ENCODE data around the gene MOB2. TPM values are rescaled to one million over a fixed set of nuclear protein-coding genes. Genes with fewer than 3 reads are reported as not detected.
A peak's percentile ranks its signal among the peaks of the same experiment; 100 is the strongest.

The MOB2 gene
- total RNA-seq, 1 donor from 2014 or later, result 49.5 TPM

DNA sequence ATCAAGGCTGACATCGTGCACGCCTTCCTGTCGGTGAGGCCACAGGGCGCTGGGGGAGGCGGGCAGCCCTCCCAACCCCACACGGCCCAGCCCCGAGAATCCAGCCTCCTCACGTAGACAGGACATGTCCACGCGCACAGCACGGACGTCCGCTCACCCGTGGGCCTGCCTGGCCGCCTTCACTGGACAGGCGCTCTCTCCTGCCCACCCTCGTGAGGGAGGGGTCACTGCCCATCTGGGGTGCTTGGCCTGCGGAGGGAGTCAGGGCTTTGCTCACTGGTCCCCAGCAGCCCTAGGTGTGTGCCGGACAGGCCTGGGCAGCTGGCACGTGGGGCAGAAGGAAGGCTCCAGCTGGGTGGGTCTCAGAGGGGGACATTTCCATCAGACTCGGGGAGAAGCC is 32.0 kb downstream of the MOB2 start:
- intact Hi-C loops (cut with micrococcal nuclease), result no loop called here
- TF ChIP-seq, protein P1, sequence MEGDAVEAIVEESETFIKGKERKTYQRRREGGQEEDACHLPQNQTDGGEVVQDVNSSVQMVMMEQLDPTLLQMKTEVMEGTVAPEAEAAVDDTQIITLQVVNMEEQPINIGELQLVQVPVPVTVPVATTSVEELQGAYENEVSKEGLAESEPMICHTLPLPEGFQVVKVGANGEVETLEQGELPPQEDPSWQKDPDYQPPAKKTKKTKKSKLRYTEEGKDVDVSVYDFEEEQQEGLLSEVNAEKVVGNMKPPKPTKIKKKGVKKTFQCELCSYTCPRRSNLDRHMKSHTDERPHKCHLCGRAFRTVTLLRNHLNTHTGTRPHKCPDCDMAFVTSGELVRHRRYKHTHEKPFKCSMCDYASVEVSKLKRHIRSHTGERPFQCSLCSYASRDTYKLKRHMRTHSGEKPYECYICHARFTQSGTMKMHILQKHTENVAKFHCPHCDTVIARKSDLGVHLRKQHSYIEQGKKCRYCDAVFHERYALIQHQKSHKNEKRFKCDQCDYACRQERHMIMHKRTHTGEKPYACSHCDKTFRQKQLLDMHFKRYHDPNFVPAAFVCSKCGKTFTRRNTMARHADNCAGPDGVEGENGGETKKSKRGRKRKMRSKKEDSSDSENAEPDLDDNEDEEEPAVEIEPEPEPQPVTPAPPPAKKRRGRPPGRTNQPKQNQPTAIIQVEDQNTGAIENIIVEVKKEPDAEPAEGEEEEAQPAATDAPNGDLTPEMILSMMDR (IDR thresholded peaks at IDR 0.05; ENCODE audit: borderline replicate concordance), result no peak
- DNase-seq, result no peak
- Histone ChIP-seq H3K36me3 (no peaks in the 10 kb centered on the region), H3K27me3 (ENCODE audit: low read depth) (peaks cover 24% of the 10 kb centered on the region), H3K9me3 (replicated peaks) (no peaks in the 10 kb centered on the region), H3K4me1 (peaks cover 27% of the 10 kb centered on the region), H3K27ac (replicated peaks) (no peak overlapping the region), H3K4me3 (no peak overlapping the region)

DNA sequence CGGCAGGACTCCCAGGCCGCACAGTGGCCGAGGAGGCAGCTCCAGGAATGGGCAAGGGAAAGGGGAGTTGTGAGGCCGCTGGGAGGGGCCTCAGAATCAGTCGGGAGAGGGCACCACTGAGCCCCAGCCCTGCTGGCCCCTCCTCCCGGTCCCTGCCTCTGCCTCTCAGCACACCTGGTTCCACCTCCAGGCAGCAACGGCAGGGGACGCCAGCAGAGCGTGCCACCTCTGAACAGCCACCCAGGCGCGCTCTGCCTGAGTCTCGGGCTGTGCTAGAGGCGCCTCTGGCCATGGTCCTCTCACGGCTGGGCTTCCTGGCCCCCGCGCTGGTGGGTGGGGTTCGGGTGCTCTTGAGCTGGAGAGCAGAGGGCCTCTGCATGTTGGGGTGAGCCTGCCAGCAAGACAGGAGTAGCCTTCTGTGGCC is 33.0 kb downstream of the MOB2 start:
- peaks cover 33% of the 10 kb centered on the region for H3K27me3 ChIP-seq (ENCODE audit: low read depth)
- no peaks in the 10 kb centered on the region for H3K9me3 ChIP-seq (replicated peaks)
- DNase-seq, result no peak
- H3K27ac ChIP-seq (replicated peaks), result no peak overlapping the region
- H3K36me3 ChIP-seq, result no peaks in the 10 kb centered on the region
- peaks cover 19% of the 10 kb centered on the region for H3K4me1 ChIP-seq
- TF ChIP-seq, protein P1 (IDR thresholded peaks at IDR 0.05; ENCODE audit: borderline replicate concordance), result peak; percentile 55
- intact Hi-C loops (cut with micrococcal nuclease), result no loop called here
- H3K4me3 ChIP-seq, result no peak overlapping the region

DNA sequence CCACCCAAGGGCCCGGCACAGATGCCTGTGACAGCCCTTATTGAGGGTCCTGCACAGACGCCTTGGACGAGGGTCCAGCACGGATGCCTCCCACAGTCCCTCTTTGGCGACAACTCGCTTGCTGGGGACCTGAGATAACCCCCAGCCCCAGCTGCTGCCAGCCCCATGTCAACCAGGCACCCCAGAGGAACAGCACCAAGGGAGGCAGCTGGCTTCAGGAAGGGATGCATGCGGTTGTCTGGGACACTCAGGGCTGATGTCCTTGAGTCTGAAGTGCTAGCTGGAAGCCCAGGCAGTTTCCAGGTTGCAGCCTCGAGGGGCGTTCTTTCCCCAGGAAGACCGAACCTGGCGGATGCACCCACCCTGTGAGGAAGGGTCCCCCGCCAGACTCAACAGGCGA is 33.8 kb downstream of the MOB2 start:
- H3K36me3 ChIP-seq, result no peaks in the 10 kb centered on the region
- peaks cover 42% of the 10 kb centered on the region for H3K27me3 ChIP-seq (ENCODE audit: low read depth)
- TF ChIP-seq, protein P1 (IDR thresholded peaks at IDR 0.05; ENCODE audit: borderline replicate concordance), result no peak
- DNase-seq, result no peak
- no peak overlapping the region for H3K27ac ChIP-seq (replicated peaks)
- no peaks in the 10 kb centered on the region for H3K9me3 ChIP-seq (replicated peaks)
- intact Hi-C loops (cut with micrococcal nuclease), result no loop called here
- H3K4me1 ChIP-seq, result peaks cover 12% of the 10 kb centered on the region
- H3K4me3 ChIP-seq, result no peak overlapping the region

DNA sequence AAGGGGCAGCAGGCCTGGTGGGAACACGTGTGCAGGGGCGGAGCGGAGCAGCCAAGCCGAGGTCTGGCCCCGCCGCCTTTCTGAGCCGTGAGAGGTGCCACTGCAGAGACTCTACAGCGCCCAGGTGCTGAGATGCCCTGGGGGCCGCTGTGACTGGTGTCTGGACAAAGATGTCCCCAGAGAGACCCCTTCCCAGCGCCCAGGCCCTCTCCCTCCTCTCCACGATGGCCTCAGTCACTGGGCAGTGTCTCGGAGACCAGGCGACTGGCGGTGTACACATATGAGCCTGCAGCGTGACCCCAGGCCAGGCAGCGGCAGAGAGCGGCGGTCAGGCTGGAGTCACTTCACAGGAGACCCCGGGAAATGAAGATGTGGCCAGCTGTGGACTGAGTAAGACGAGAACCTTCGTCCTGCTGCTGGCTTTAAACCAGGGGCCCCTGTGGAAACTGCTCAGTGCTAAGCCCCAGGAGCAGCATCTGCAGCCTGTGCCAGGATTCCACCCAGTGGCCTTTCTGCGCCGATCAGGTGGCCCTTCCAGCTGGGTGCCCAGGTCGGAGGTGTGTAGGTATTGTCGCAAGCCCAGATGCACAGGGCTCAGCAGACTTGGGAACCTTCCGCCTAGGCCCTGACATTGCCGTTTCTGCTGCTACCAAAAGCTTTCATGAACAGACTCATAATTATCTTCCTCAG is 34.7 kb downstream of the MOB2 start:
- TF ChIP-seq, protein P1 (IDR thresholded peaks at IDR 0.05; ENCODE audit: borderline replicate concordance), result no peak
- no peaks in the 10 kb centered on the region for H3K9me3 ChIP-seq (replicated peaks)
- H3K4me3 ChIP-seq, result no peak overlapping the region
- intact Hi-C loops (cut with micrococcal nuclease), result no loop called here
- peaks cover 12% of the 10 kb centered on the region for H3K4me1 ChIP-seq
- peaks cover 49% of the 10 kb centered on the region for H3K27me3 ChIP-seq (ENCODE audit: low read depth)
- DNase-seq, result no peak
- H3K27ac ChIP-seq (replicated peaks), result no peak overlapping the region
- H3K36me3 ChIP-seq, result no peaks in the 10 kb centered on the region

DNA sequence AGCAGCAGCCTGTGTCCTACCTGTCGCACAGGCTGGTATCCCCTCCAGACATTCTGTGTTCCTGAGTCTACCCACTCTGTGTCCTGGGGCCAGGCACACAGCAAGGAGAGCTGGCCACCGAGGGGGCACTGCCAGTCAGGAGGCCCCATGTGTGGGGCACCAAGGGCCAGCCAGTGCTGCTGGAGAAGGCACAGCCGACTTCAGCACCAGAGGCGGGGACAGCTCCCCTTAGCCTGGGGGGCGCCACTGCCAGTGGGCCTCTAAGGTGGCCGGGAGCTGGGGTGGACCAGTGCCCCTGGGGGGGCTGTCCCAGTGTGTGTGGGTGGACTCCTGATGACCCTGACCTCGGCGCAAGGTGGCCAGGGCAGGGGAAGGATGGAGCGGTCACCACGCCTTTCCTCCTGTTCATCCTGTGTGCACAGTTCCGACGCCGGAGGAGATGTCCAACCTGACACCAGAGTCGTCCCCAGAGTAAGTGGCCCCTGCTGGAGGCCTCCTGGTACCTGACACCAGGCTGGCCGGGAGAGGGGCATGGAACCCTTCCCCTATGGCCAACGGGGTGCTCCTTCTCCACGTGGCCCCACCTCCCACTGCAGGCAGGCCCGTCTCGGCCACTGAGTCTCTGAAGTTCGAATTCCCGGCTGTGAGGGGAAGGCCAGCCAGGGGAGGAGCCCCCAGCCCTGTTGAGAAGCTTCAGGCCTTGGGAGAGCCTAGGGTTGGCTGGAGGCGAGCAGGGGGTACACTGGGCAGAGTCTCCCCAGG is 35.4 kb downstream of the MOB2 start:
- TF ChIP-seq, protein P1 (IDR thresholded peaks at IDR 0.05; ENCODE audit: borderline replicate concordance), result no peak
- Histone ChIP-seq H3K27me3 (ENCODE audit: low read depth) (peaks cover 49% of the 10 kb centered on the region), H3K36me3 (no peaks in the 10 kb centered on the region), H3K9me3 (replicated peaks) (no peaks in the 10 kb centered on the region), H3K4me1 (peaks cover 12% of the 10 kb centered on the region), H3K4me3 (no peak overlapping the region), H3K27ac (replicated peaks) (no peak overlapping the region)
- intact Hi-C loops (cut with micrococcal nuclease), result no loop called here
- DNase-seq, result no peak
